ENCODE measurements around the gene SH3D21.

SH3D21 gene

GRCh38 chr1:36365381-36365780 is 59.2 kb downstream of the SH3D21 start:
- DNase-seq = peak; percentile 90

GRCh38 chr1:36366091-36366661 is 60.0 kb downstream of the SH3D21 start:
- DNase-seq = peak; percentile 70

GRCh38 chr1:36367066-36367465 is 60.9 kb downstream of the SH3D21 start:
- DNase-seq = no peak

GRCh38 chr1:36367798-36368197 is 61.6 kb downstream of the SH3D21 start:
- no peak for DNase-seq

DNA sequence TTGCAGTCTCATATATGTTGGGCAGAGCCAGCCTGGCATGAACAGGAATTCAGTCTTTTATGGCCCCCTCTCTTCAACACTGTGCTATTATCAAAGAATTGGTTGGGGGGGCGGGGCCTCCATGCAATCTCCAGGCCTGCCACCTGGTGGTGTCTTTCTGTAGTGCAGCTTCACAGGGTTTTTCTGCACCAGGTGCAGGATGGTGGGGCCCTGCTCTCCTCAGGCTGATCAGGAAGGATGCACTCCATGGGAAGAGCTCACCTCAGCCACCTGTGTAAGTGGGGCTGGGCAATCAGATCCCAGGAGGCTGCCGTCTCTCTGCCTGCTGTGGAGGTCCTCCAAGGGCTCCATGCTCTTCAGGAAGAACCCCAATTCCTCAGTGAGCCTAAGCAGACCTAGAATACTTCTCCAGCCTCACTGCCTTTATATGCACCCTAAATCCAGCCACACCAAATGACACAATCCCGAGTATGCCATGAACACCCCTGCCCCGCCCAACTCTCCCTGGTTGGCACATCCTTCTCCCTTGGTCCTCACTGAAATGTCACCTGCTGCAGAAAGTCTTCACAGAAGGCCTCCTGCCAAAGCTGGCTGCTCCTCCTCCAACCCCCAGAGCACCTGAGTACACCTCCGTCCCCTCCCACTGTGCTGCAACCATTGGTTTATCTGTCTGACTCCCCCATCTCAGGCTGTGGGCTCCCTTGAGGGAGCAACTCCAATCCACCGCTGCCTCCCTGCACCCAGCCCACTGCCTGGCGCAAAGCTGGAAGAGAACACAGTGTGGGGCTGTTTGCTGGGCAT is 63.1 kb downstream of the SH3D21 start:
- peak; percentile 53 for DNase-seq
